Neuronal stem cell (in vitro differentiated cells): Measurements from ENCODE around the gene MS4A10.
A peak's percentile ranks its signal among the peaks of the same experiment; 100 is the strongest.

ENCODE experiments used
- DNase-seq: peaks from one replicate; pipeline ENCODE4 v3.0.0-alpha.2; 2013; ENCODE audit warnings: low spot score
- H2AFZ ChIP-seq: one replicate; pipeline ENCODE4 v1.6.1; 2013; ENCODE audit warnings: mild to moderate bottlenecking, low read length, inconsistent platforms
- H2AK5ac ChIP-seq: 2 replicates; pipeline ENCODE4 v1.6.1; 2013; ENCODE audit warnings: low read depth, mild to moderate bottlenecking, inconsistent platforms, low read length, moderate library complexity, mixed read lengths
- H2BK120ac ChIP-seq: 2 replicates; pipeline ENCODE4 v1.6.1; 2013; ENCODE audit warnings: low read depth, mild to moderate bottlenecking, inconsistent platforms, low read length, moderate library complexity, mixed read lengths
- H2BK12ac ChIP-seq: one replicate; pipeline ENCODE4 v1.6.1; 2013; ENCODE audit warnings: low read length, inconsistent platforms
- H2BK15ac ChIP-seq: 2 replicates; pipeline ENCODE4 v1.6.1; 2013; ENCODE audit warnings: mild to moderate bottlenecking, low read length, inconsistent platforms, mixed read lengths
- H2BK5ac ChIP-seq: one replicate; pipeline ENCODE4 v1.6.1; 2013; ENCODE audit warnings: inconsistent platforms, mild to moderate bottlenecking, low read length, moderate library complexity
- H3K14ac ChIP-seq: one replicate; pipeline ENCODE4 v1.6.1; 2013; ENCODE audit warnings: low read length, inconsistent platforms
- H3K18ac ChIP-seq: 2 replicates; pipeline ENCODE4 v1.6.1; 2013; ENCODE audit warnings: low read length, inconsistent platforms
- H3K23ac ChIP-seq: 2 replicates; pipeline ENCODE4 v1.6.1; 2013; ENCODE audit warnings: low read depth, mild to moderate bottlenecking, mixed read lengths, low read length, inconsistent platforms; ENCODE audit not compliant: poor library complexity
- H3K27ac ChIP-seq: replicated peaks from 3 replicates; pipeline ENCODE4 v1.5.1; 2013; ENCODE audit warnings: low read length, inconsistent platforms
- H3K27me3 ChIP-seq, 3 experiments: 2 replicates each; pipeline ENCODE4 v1.6.1; 2013; ENCODE audit warnings: low read length in 3 of 3, mild to moderate bottlenecking in 2 of 3, inconsistent platforms in 1 of 3, low read depth in 1 of 3, mixed read lengths in 1 of 3, moderate library complexity in 1 of 3; ENCODE audit not compliant: control insufficient read depth in 3 of 3, insufficient read depth in 3 of 3
- H3K36me3 ChIP-seq, 2 donors: replicated peaks in 1 of 2; 2 replicates each; pipeline ENCODE4 v1.6.1; 2013; ENCODE audit warnings: low read length in 2 of 2; ENCODE audit not compliant: control insufficient read depth in 2 of 2, insufficient read depth in 2 of 2
- H3K4ac ChIP-seq: 2 replicates; pipeline ENCODE4 v1.6.1; 2013; ENCODE audit warnings: inconsistent platforms, mild to moderate bottlenecking, low read length, moderate library complexity
- H3K4me1 ChIP-seq, 2 donors: 1 replicate in 1 of 2; 2 replicates in 1 of 2; pipeline ENCODE4 v1.6.1; 2013; ENCODE audit warnings: low read length in 2 of 2, low read depth in 1 of 2; ENCODE audit not compliant: control insufficient read depth in 2 of 2, insufficient read depth in 1 of 2
- H3K4me2 ChIP-seq: one replicate; pipeline ENCODE4 v1.6.1; 2013; ENCODE audit warnings: mild to moderate bottlenecking, low read length, inconsistent platforms; ENCODE audit not compliant: insufficient read depth, poor library complexity, severe bottlenecking
- H3K4me3 ChIP-seq, 2 donors: 2 replicates each; pipeline ENCODE4 v1.5.1; 2013; ENCODE audit warnings: low read length in 2 of 2, mild to moderate bottlenecking in 2 of 2, inconsistent platforms in 1 of 2, moderate library complexity in 1 of 2
- H3K79me1 ChIP-seq: one replicate; pipeline ENCODE4 v1.6.1; 2013; ENCODE audit warnings: low read depth, mild to moderate bottlenecking, inconsistent platforms, low read length, moderate library complexity
- H3K9ac ChIP-seq: one replicate; pipeline ENCODE4 v1.6.1; 2013; ENCODE audit warnings: mild to moderate bottlenecking, low read depth, low read length, inconsistent platforms; ENCODE audit not compliant: poor library complexity
- H3K9me3 ChIP-seq, 2 donors: replicated peaks in 1 of 2; 2 replicates each; pipeline versions ENCODE3 to v1.6.1; 2013; ENCODE audit warnings: low read length in 2 of 2, mild to moderate bottlenecking in 2 of 2, inconsistent platforms in 1 of 2, low read depth in 1 of 2, mixed read lengths in 1 of 2, moderate library complexity in 1 of 2; ENCODE audit not compliant: control insufficient read depth in 2 of 2, insufficient read depth in 1 of 2
- H4K8ac ChIP-seq: one replicate; pipeline ENCODE4 v1.6.1; 2013; ENCODE audit warnings: low read depth, mild to moderate bottlenecking, inconsistent platforms, low read length, moderate library complexity
- H4K91ac ChIP-seq: one replicate; pipeline ENCODE4 v1.6.1; 2013; ENCODE audit warnings: low read length, low read depth, mild to moderate bottlenecking, inconsistent platforms; ENCODE audit not compliant: poor library complexity
- WGBS, 2 donors: extraction: QIAGEN DNeasy Blood & Tissue Kit; methylation state at CpG; one replicate each; pipeline ENCODE4 v1.1.7; 2013; ENCODE audit warnings: missing lambda C conversion rate in 2 of 2, mixed read lengths in 1 of 2; ENCODE audit not compliant: insufficient read length in 2 of 2, insufficient replicate concordance in 1 of 2; ENCODE audit errors: extremely low coverage in 2 of 2; 5-methylcytosine and 5-hydroxymethylcytosine counted together

Gene MS4A10

GRCh38 chr11:60768202-60768601 is 16.9 kb upstream of the MS4A10 start:
- no peak overlapping the region for H3K27ac ChIP-seq
- H3K14ac ChIP-seq = no peak overlapping the region
- no peak overlapping the region for H3K18ac ChIP-seq
- H4K91ac ChIP-seq = no peak overlapping the region
- H3K36me3 ChIP-seq = no peaks in the 10 kb centered on the region
- no peak overlapping the region for H2AK5ac ChIP-seq
- no peaks in the 10 kb centered on the region for H3K9me3 ChIP-seq
- H2BK12ac ChIP-seq = no peak overlapping the region
- no peak overlapping the region for H3K4ac ChIP-seq
- H3K4me2 ChIP-seq = no peak overlapping the region
- H3K27me3 ChIP-seq = peaks cover 0 to 3% (median 0%) of the 10 kb centered on the region in 3 experiments
- no peak overlapping the region for H2BK120ac ChIP-seq
- H3K79me1 ChIP-seq = no peaks in the 10 kb centered on the region
- H4K8ac ChIP-seq = no peak overlapping the region
- no peak overlapping the region for H3K4me3 ChIP-seq
- no peak overlapping the region for H3K9ac ChIP-seq
- no CpG with 5 or more reads among the region's 8 CpGs for WGBS, 2 donors
- no peaks in the 10 kb centered on the region for H3K4me1 ChIP-seq
- no peak overlapping the region for H2BK5ac ChIP-seq
- DNase-seq = no peak
- no peak overlapping the region for H2BK15ac ChIP-seq
- H2AFZ ChIP-seq = no peak overlapping the region
- H3K23ac ChIP-seq = no peak overlapping the region

GRCh38 chr11:60769273-60769672 is 15.9 kb upstream of the MS4A10 start:
- Histone ChIP-seq H3K27me3 (peaks cover 0 to 3% (median 0%) of the 10 kb centered on the region in 3 experiments), H2BK120ac (no peak overlapping the region), H3K14ac (no peak overlapping the region), H3K23ac (no peak overlapping the region), H3K9ac (no peak overlapping the region), H2BK5ac (no peak overlapping the region), H3K9me3 (no peaks in the 10 kb centered on the region), H3K79me1 (no peaks in the 10 kb centered on the region), H2AFZ (no peak overlapping the region), H4K91ac (no peak overlapping the region), H3K4ac (no peak overlapping the region), H4K8ac (no peak overlapping the region), H3K4me1 (no peaks in the 10 kb centered on the region), H3K27ac (no peak overlapping the region), H3K18ac (no peak overlapping the region), H3K4me3 (no peak overlapping the region), H3K4me2 (no peak overlapping the region), H3K36me3 (no peaks in the 10 kb centered on the region), H2BK15ac (no peak overlapping the region), H2BK12ac (no peak overlapping the region), H2AK5ac (no peak overlapping the region)
- no CpG with 5 or more reads among the region's 4 CpGs for WGBS, 2 donors
- DNase-seq = no peak

- Histone ChIP-seq H3K18ac (peak overlapping the region; percentile 78), H3K36me3 (no peaks in the 10 kb centered on the region), H3K4me1 (no peaks in the 10 kb centered on the region), H2BK120ac (no peak overlapping the region), H3K9ac (peak overlapping the region; percentile 50), H2AK5ac (no peak overlapping the region), H2AFZ (no peak overlapping the region), H3K79me1 (no peaks in the 10 kb centered on the region), H3K4me3 (no peak overlapping the region), H3K4ac (peak overlapping the region; percentile 39), H2BK15ac (no peak overlapping the region), H3K9me3 (no peaks in the 10 kb centered on the region), H2BK12ac (no peak overlapping the region), H3K4me2 (no peak overlapping the region), H3K27ac (no peak overlapping the region), H3K14ac (no peak overlapping the region), H4K8ac (no peak overlapping the region), H2BK5ac (no peak overlapping the region), H3K27me3 (peaks cover 0 to 3% (median 0%) of the 10 kb centered on the region in 3 experiments), H3K23ac (no peak overlapping the region), H4K91ac (peak overlapping the region; percentile 35)
- WGBS, 2 donors = no CpG with 5 or more reads among the region's 11 CpGs
- no peak for DNase-seq
Measured at GRCh38 chr11:60769811-60770210, 15.3 kb upstream of the MS4A10 start.

- H3K27me3 ChIP-seq = peaks cover 0 to 3% (median 0%) of the 10 kb centered on the region in 3 experiments
- H4K8ac ChIP-seq = no peak overlapping the region
- DNase-seq = no peak
- H3K14ac ChIP-seq = no peak overlapping the region
- no peak overlapping the region for H2BK5ac ChIP-seq
- H3K23ac ChIP-seq = no peak overlapping the region
- no peaks in the 10 kb centered on the region for H3K4me1 ChIP-seq
- H3K9ac ChIP-seq = no peak overlapping the region
- no CpG with 5 or more reads among the region's 4 CpGs for WGBS, 2 donors
- H2BK12ac ChIP-seq = no peak overlapping the region
- H2BK120ac ChIP-seq = no peak overlapping the region
- no peak overlapping the region for H2BK15ac ChIP-seq
- no peak overlapping the region for H3K27ac ChIP-seq
- H3K79me1 ChIP-seq = no peaks in the 10 kb centered on the region
- no peak overlapping the region for H2AFZ ChIP-seq
- no peaks in the 10 kb centered on the region for H3K36me3 ChIP-seq
- no peaks in the 10 kb centered on the region for H3K9me3 ChIP-seq
- no peak overlapping the region for H3K4ac ChIP-seq
- H3K4me2 ChIP-seq = no peak overlapping the region
- H2AK5ac ChIP-seq = no peak overlapping the region
- H4K91ac ChIP-seq = no peak overlapping the region
- no peak overlapping the region for H3K18ac ChIP-seq
- H3K4me3 ChIP-seq = no peak overlapping the region
Measured at GRCh38 chr11:60771146-60771545, 14.0 kb upstream of the MS4A10 start.
